GM18951 (cell line): ENCODE measurements around the gene ARHGAP12.
A peak's percentile ranks its signal among the peaks of the same experiment; 100 is the strongest.
"Not testable (repeated sequence)": the region's sequence is repeated elsewhere in the genome, so short reads cannot be mapped to it uniquely, and the experiment has no call there.

Experiments used
- POLR2A ChIP-seq: IDR thresholded peaks from 4 replicates; pipeline ENCODE4 v1.6.1; 2011; ENCODE audit warnings: mild to moderate bottlenecking; ENCODE audit not compliant: insufficient read length, insufficient read depth; ENCODE audit errors: extremely low read depth
- in situ Hi-C: fragments of 300-500 bp; cut with MboI; formaldehyde crosslinking; loops from one replicate; pipeline ENCODE4 v1.12.0; 2022; ENCODE audit warnings: low sequenced_read_pairs, mixed read lengths, inconsistent platforms; ENCODE audit not compliant: unreplicated experiment

Gene ARHGAP12, protein sequence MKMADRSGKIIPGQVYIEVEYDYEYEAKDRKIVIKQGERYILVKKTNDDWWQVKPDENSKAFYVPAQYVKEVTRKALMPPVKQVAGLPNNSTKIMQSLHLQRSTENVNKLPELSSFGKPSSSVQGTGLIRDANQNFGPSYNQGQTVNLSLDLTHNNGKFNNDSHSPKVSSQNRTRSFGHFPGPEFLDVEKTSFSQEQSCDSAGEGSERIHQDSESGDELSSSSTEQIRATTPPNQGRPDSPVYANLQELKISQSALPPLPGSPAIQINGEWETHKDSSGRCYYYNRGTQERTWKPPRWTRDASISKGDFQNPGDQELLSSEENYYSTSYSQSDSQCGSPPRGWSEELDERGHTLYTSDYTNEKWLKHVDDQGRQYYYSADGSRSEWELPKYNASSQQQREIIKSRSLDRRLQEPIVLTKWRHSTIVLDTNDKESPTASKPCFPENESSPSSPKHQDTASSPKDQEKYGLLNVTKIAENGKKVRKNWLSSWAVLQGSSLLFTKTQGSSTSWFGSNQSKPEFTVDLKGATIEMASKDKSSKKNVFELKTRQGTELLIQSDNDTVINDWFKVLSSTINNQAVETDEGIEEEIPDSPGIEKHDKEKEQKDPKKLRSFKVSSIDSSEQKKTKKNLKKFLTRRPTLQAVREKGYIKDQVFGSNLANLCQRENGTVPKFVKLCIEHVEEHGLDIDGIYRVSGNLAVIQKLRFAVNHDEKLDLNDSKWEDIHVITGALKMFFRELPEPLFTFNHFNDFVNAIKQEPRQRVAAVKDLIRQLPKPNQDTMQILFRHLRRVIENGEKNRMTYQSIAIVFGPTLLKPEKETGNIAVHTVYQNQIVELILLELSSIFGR

DNA sequence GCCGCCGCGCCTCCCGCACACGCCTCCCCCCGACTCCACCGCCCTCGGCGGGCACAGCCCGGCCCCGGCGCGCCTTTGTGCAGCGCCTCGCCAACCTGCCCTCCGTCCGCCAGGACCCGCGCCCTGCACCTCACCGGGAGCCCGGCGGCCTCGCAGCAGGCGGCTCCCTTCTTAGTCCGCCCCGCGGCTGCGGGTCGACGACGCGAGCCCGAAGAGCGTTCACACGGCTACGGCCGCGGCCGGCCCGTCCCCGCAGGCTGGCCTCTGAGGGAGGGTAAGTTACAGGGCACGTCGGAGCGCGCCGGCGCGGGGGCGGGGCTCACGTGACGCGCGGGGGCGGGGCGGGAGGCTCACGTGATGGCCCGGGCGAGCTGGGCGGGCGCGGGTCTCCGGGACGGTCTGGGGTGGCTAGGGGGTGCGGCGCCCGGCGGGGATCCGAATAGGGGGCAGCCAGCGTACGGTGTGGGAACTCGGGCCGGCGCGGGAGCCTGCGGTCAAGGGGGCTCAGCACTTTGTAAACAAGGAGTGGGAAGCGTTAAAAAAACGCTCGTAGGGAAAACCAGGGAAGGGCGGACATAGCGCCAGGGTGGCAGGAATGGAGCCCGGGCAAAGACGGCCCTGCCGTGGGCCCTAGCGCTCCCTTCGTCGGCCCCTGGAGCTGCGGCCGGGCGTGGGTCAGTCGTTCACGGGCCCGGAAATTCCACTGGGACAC, at the start of gene ARHGAP12:
Gene ARHGAP12 (minus strand): TSS at position 283 of the 712 bp plus-strand sequence. CDS start 19,976 bp downstream, outside the sequence.
- in situ Hi-C loops = no loop called here
- peak; percentile 82 for TF ChIP-seq POLR2A

DNA sequence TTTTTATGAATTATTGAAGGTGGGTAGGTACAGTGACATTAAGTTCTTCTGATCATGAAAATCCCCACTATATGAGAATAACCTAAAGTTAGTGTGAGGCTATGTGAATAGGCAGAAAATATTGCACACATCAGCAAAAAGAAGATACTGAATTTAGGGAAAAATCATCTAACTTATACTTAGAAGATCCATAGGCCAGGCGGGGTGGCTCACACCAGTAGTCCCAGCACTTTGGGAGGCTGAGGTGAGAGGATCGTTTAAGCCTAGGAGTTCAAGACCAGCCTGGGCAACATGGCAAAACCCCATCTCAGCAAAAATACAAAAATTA, 49.5 kb upstream of the ARHGAP12 start:
- in situ Hi-C loops = no loop called here
- no peak for TF ChIP-seq POLR2A

DNA sequence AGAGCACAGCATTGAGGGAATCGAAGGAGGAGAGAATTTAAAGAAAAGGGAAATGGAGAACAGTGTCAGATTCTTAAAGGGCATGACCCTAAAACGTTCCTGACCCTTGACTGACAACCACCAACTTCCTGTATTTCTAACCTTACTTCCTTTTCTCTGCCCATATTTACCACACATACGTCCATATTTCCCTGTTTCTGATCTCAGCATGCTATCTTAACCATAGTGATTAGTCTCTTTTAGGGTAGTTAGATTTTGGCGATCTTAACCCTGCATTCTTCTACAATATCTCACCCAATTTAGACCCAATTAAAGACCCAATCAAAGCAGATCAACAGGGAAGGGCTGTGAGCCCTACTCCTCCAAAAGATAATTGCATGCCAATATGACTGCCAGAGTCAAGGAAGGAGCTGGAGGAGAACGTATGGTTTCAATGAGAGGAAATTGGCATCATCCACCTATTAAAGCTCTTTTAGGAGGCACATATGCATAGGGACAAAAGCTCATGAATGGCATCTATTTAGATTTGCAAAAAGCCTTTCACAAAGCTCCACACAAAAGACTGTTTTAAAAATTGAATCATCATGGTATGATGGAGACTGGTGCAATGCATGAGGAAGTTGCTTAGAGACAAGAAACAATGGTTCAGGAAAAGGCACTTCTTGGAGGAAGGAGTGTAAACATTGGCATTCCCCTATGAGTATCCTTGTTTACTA, 49.0 kb upstream of the ARHGAP12 start:
- in situ Hi-C loops = no loop called here
- no peak for TF ChIP-seq POLR2A

DNA sequence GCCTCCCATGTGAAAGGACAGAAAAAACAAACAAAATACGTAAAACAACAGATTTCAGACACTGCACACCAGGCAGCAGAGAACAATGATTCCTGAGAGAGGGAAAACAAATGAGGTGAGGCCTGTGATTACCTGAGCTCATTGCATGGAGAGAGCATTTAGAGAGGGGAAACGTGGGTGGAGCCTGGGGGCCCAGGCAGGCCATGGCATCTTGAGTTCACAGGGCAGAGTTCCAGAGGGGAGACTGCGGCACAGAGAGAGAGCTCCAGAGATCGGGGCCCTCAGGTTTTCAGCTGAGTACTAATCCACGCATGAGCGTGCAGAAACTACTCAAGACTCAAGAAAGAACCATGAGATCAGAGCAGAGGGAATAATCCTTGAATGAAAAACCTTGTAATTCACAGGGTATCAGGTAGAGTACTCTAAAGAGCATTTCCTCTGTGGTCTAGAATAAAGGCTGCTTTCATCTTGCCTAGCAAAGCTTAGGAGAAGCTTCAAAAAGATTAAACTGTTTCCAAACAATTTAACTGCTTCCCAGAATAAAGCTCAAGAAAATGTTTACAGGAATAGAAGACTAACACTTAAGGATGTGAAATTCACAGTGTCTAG, 46.6 kb upstream of the ARHGAP12 start:
- in situ Hi-C loops = no loop called here

DNA sequence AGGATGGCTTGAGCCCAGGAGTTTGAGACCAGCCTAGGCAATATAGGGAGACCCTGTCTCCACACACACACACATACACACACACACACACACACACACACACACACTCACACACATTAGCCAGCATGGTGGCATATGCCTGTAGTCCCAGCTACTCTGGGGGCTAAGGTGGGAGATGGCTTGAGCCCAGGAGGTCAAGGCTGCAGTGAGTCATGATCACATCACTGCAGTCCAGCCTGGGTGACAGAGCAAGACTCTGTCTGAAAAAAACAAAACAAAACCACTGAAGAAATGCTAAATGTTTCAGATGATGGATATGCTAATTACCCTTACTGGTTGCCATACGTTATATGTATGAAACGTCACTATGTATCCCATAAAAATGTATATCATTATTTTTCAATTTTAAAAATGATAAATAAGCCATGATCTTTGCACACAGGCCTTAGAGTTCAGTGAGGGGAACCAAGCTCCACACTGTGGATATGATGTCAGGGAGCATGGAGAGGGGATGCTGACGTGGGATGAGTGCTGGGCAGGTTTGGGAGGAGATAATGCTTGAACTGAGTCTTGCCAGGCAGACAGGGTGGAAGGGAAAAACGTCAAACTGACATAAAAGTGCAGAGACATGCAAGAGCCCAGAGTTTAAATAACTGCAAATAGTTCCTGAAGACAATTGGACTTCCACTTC, 45.9 kb upstream of the ARHGAP12 start:
- TF ChIP-seq POLR2A = no peak
- in situ Hi-C loops = no loop called here

More for the DNA sequence above, 46.6 kb upstream of the ARHGAP12 start:
- no peak for TF ChIP-seq POLR2A

DNA sequence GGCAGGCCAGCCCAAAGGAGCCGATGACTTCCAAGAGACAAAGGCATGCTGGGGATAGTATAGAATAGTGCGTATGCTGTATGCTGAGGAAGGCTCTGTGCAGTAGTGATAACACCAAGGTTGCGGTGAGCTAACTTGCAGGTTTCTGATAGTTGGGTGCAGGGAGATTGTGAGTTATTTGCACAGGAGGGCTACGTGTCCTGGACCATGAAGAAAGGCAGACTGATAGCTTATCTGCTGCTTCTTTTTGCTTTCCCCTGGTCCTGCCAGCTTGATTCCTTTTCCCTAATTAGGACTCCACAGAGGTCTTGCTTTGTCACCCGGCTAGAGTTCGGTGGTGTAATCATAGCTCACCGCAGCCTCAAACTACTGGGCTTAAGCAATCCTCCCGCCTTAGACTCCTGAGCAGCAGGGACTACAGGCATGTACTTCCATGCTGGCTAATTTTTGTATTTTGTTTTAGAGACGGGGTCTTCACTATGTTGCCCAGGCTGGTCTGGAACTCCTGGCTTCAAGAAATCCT, 43.9 kb upstream of the ARHGAP12 start:
- in situ Hi-C loops = no loop called here
- no peak for TF ChIP-seq POLR2A

DNA sequence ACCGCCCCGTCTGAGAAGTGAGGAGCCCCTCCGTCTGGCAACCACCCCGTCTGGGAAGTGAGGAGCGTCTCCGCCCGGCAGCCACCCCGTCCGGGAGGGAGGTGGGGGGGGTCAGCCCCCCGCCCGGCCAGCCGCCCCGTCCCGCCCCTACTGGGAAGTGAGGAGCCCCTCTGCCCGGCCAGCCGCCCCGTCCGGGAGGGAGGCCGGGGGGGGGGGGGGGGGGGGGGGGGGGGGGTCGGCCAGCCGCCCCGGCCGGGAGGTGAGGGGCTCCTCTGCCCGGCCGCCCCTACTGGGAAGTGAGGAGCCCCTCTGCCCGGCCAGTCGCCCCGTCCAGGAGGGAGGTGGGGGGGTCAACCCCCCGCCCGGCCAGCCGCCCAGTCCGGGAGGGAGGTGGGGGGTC, 41.2 kb upstream of the ARHGAP12 start:
- in situ Hi-C loops = not testable (repeated sequence)

DNA sequence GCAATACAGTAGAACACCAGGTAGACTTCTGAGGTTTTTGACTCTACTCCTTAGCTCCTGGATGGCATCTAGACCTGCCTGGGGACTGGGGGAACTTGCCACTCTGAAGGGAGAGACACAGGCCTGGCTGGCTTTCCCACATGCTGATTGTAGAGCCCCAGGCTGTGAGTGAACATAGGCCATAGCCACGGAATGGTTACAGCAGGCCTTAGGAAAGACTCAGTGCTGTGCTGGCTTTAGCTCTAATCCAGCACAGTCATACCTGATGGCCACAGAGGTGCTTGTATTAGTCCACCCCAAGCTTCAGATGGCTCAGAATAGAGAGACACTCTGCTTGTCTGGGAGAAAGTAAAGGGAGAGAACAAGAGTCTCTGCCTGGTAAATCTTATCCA, 35.0 kb upstream of the ARHGAP12 start:
- no peak for TF ChIP-seq POLR2A
- in situ Hi-C loops = no loop called here

DNA sequence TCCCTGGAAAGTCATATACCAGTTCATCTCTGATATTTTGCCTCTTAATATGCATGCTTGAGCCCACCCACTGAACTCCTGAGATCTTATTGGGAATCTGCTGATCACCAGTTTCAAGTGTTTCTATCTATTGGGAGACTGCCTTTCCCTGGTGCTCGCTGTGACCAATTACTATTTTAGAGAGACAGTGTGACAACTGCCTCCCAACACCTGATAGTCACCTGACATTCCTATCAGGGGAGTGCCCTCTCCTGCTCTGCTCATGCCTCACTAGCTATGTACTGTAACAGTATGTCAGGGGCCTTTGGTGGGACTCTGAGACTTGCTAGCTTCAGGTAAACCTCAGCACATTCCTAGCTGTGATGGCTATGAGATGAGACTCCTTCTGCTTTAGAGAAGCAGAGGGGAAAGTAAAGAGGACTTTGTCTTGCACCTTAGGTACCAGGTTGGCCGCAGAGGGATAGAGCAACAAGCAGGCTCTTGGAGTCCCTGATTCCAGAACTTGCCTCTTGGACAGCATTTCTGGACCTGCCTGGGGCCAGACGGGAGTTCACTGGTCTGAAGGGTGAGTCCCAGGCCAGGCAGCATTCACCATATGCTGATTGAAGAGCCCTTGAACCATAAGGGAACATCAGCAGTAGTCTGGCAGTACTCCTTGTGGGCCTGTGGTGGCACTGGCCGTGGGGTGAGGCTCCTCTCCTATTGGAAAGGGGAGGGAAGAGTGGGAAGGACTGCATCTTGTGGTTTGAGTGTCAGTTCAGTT, 34.4 kb upstream of the ARHGAP12 start:
- no peak for TF ChIP-seq POLR2A

DNA sequence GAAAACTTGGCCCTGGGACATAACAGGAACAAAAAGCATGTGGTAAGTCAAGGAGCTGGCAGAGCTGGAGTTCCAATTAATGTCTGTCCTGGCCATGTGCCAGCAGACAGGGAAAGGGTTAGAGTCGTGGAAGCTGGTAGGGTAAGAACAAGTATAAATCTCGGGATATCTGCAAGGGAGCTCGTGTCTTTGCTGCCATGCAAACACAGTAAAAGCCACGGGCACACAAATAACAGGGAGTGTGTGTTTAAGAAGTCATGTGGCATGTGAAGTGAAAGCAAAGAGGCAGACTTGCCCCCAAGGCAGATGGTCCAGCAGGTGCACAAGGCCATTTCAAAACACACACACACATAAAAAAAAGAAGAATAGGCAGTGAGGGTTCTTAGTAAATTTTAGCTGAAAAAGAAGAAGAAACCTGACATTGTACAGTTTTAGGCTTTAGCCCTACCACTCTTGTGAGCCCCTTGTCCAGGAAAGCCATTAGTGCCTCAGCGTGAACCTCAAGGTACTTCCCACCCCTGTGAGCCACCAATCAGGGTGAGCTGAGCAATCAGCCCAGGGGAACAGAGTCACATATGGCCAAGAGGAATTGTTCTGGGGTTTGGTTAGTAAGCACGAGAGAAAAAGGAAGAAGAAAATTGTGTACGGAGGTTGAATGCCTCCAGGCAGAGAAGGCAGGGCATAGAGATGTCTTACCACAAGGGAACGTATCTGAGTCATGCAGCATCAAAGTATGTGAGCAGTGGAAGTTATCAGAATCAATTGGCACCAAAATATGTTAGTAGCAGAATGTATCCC, 32.8 kb upstream of the ARHGAP12 start:
- no peak for TF ChIP-seq POLR2A
- in situ Hi-C loops = no loop called here

More for the DNA sequence above, 34.4 kb upstream of the ARHGAP12 start:
- in situ Hi-C loops = no loop called here
